HepG2 (cell line): ENCODE results near the gene RSPH1. TPM values are rescaled to one million over a fixed set of nuclear protein-coding genes. Genes with fewer than 3 reads are reported as not detected.

ENCODE experiments used
- ATAC-seq: fragments of 200-7000 bp; cut with Tn5 transposase; 3 replicates; pipeline ENCODE4 v1.9.1; 2020; ENCODE audit warnings: mild to moderate bottlenecking, moderate library complexity
- BruUV-seq: library from RNA; stranded (reverse); fragments of 400-500 nt; replicated peaks from 2 replicates; lab custom pipeline; 2021; lab: Mats Ljungman, UMichigan
- CTCF ChIA-PET: fragments of 300-600 bp; formaldehyde crosslinking; extraction: SDS; loops from one replicate; lab custom pipeline; 2021; ENCODE audit warnings: low total read pairs, inconsistent platforms, low intra/inter-chr PET ratio; lab: Yijun Ruan, JAX
- POLR2A ChIA-PET: fragments of 350-600 bp; sonication (Branson Sonifier 250); formaldehyde crosslinking; loops from one replicate; lab custom pipeline; 2020; ENCODE audit warnings: antibody characterized with exemption, inconsistent platforms; lab: Yijun Ruan, JAX
- DNase-seq: peaks from one replicate; pipeline ENCODE4 v3.0.0-alpha.2; 2015; ENCODE audit warnings: low spot score
- FAIRE-seq: peaks from 3 replicates; lab custom pipeline; 2011; peaks lifted over from hg19 to GRCh38; lab: Jason Lieb, UNC
- H2AFZ ChIP-seq: one replicate; pipeline ENCODE4 v1.6.1; 2011; ENCODE audit warnings: low read length, inconsistent platforms
- H3K27ac ChIP-seq: fragments of 300-600 bp; 3 replicates; pipeline ENCODE4 v1.8.0; 2011; ENCODE audit warnings: mixed run types, mild to moderate bottlenecking, mixed read lengths, low read length, inconsistent platforms; ENCODE audit not compliant: insufficient read depth; ENCODE audit errors: extremely low read length
- H3K27me3 ChIP-seq, 2 experiments: fragments of 200-600 bp in 1 of 2; 2 replicates in 1 of 2; 3 replicates in 1 of 2; pipeline versions ENCODE4 v1.6.0 to v1.8.0; 2011; ENCODE audit warnings: low read length in 2 of 2, mild to moderate bottlenecking in 2 of 2, moderate library complexity in 2 of 2, inconsistent platforms in 1 of 2; ENCODE audit not compliant: insufficient read depth in 2 of 2, control insufficient read depth in 1 of 2
- H3K36me3 ChIP-seq, 2 experiments: fragments of 200-600 bp in 1 of 2; replicated peaks in 1 of 2; 2 replicates in 1 of 2; 3 replicates in 1 of 2; pipeline versions ENCODE4 v1.5.1 to v1.8.0; 2011; ENCODE audit warnings: low read length in 2 of 2, inconsistent platforms in 1 of 2; ENCODE audit not compliant: insufficient read depth in 2 of 2, control insufficient read depth in 1 of 2
- H3K4me1 ChIP-seq: 2 replicates; pipeline ENCODE4 v1.5.1; 2012; ENCODE audit warnings: low read length, inconsistent platforms; ENCODE audit not compliant: insufficient read depth
- H3K4me2 ChIP-seq: 2 replicates; pipeline ENCODE4 v1.6.0; 2011; ENCODE audit warnings: low read depth, low read length, inconsistent platforms
- H3K4me3 ChIP-seq, 3 experiments: fragments of 200-600 bp in 1 of 3; sonication (generic), shearing (Covaris generic) in 1 of 3; replicated peaks in 1 of 3; 2 replicates each; pipeline ENCODE4 v1.5.1; 2011 to 2016; ENCODE audit warnings: low read length in 3 of 3, inconsistent platforms in 2 of 3, low read depth in 2 of 3, mild to moderate bottlenecking in 2 of 3, control low read depth in 1 of 3, mixed read lengths in 1 of 3; ENCODE audit not compliant: insufficient read depth in 1 of 3
- H3K79me2 ChIP-seq: one replicate; pipeline ENCODE4 v1.6.1; 2011; ENCODE audit warnings: low read length, inconsistent platforms; ENCODE audit not compliant: insufficient read depth
- H3K9ac ChIP-seq: 2 replicates; pipeline ENCODE4 v1.6.0; 2011; ENCODE audit warnings: mild to moderate bottlenecking, low read depth, low read length, inconsistent platforms; ENCODE audit not compliant: insufficient read depth
- H3K9me3 ChIP-seq: 2 replicates; pipeline ENCODE4 v1.5.1; 2012; ENCODE audit warnings: mild to moderate bottlenecking, low read length
- H4K20me1 ChIP-seq: 2 replicates; pipeline ENCODE4 v1.6.0; 2011; ENCODE audit warnings: inconsistent platforms, mild to moderate bottlenecking, low read length, moderate library complexity; ENCODE audit not compliant: insufficient read depth
- CBFB ChIP-seq: sonication (generic); formaldehyde crosslinking; IDR thresholded peaks from 2 replicates; pipeline ENCODE4 v1.4.0; 2020; ENCODE audit warnings: missing genetic modification reagents
- CCAR2 ChIP-seq: fragments of 200-400 bp; formaldehyde crosslinking; optimal IDR thresholded peaks from 2 replicates; pipeline ENCODE3; 2018; ENCODE audit warnings: low read depth, mild to moderate bottlenecking, low read length, moderate library complexity
- ETV6 ChIP-seq: sonication (generic); formaldehyde crosslinking; conservative IDR thresholded peaks from 2 replicates; pipeline ENCODE4 v1.4.0; 2020; ENCODE audit warnings: missing genetic modification reagents
- GPBP1L1 ChIP-seq: sonication (generic); formaldehyde crosslinking; IDR thresholded peaks from 2 replicates; pipeline ENCODE4 v1.5.0; 2020; ENCODE audit warnings: mild to moderate bottlenecking, missing genetic modification reagents
- HMG20B ChIP-seq: conservative IDR thresholded peaks from 2 replicates; pipeline ENCODE4 v1.6.1; 2016; ENCODE audit warnings: missing genetic modification reagents, missing compliant biosample characterization
- JUND ChIP-seq: sonication (generic); formaldehyde crosslinking; IDR thresholded peaks from 2 replicates; pipeline ENCODE4 v1.8.0; 2022; ENCODE audit warnings: mild to moderate bottlenecking, missing genetic modification reagents
- SETDB1 ChIP-seq: sonication (generic); formaldehyde crosslinking; IDR thresholded peaks from 2 replicates; pipeline ENCODE4 v1.5.1; 2020; ENCODE audit warnings: missing genetic modification reagents, mild to moderate bottlenecking, borderline replicate concordance
- SPEN ChIP-seq: sonication (generic); formaldehyde crosslinking; IDR thresholded peaks from 2 replicates; pipeline ENCODE4 v1.5.1; 2020; ENCODE audit warnings: low read depth, mild to moderate bottlenecking, missing genetic modification reagents
- ZNF674 ChIP-seq: sonication (generic); formaldehyde crosslinking; IDR thresholded peaks from 2 replicates; pipeline ENCODE4 v1.5.0; 2020; ENCODE audit warnings: low read depth, mild to moderate bottlenecking, missing genetic modification reagents
- ZNF773 ChIP-seq: sonication (generic); formaldehyde crosslinking; IDR thresholded peaks from 2 replicates; pipeline ENCODE4 v1.4.0; 2020; ENCODE audit warnings: missing genetic modification reagents, borderline replicate concordance
- ZNF790 ChIP-seq: sonication (generic); formaldehyde crosslinking; IDR thresholded peaks from 2 replicates; pipeline ENCODE4 v1.8.0; 2022; ENCODE audit warnings: missing genetic modification reagents, mild to moderate bottlenecking, borderline replicate concordance
- WGBS: methylation state at CpG from one replicate; pipeline ENCODE4 v1.1.6; 2017; ENCODE audit warnings: low lambda C conversion rate; 5-methylcytosine and 5-hydroxymethylcytosine counted together
- in situ Hi-C: cut with HindIII; loops from 2 replicates; pipeline ENCODE4 v1.10.0; 2017; ENCODE audit warnings: low pct_unique_long_range_greater_than_20kb; ENCODE audit not compliant: extremely low pct_ligation_motif_present
- intact Hi-C: fragments of 100-400 bp; cut with micrococcal nuclease; formaldehyde crosslinking; loops from one replicate; pipeline ENCODE4 v1.10.0; 2022; ENCODE audit not compliant: unreplicated experiment
- polyA plus RNA-seq, 8 experiments: library from polyadenylated mRNA; depleted of rRNA in 3 of 8; stranded (reverse) in 7 of 8; unstranded in 1 of 8; fragments of >200 nt; fragmentation: Illumina TruSeq in 4 of 8; extraction: Trizol in 4 of 8; gene quantifications; 2 replicates each; pipeline versions ENCODE4 v1.2.1 to v1.2.3, GENCODE V29; 2011 to 2016; ENCODE audit warnings: low read depth in 4 of 8, missing spikeins in 1 of 8, mixed read lengths in 1 of 8; ENCODE audit not compliant: insufficient read depth in 1 of 8
- total RNA-seq, 5 experiments: library from RNA; depleted of rRNA; stranded (reverse); fragments of >200 nt; fragmentation: Illumina TruSeq; extraction: Trizol; gene quantifications; 2 replicates each; pipeline ENCODE4 v1.2.3, GENCODE V29; 2016; ENCODE audit warnings: low read depth in 1 of 5

RSPH1 gene
- total and polyA plus RNA-seq, 2 of the 13 experiments (the other 11 are each of a cell fraction or from before 2014, with no cell fraction given), result not detected

- peaks cover 0 to 3% of the 10 kb centered on the region in 2 experiments; a peak in 1 of 5 replicates for H3K27me3 ChIP-seq
- no TSS peak for BruUV-seq
- H4K20me1 ChIP-seq, result no peaks in the 10 kb centered on the region
- CTCF ChIA-PET, result no interaction called here
- DNase-seq (no peak), ATAC-seq (no peak), FAIRE-seq (no peak)
- H3K4me1 ChIP-seq, result peaks cover 12% of the 10 kb centered on the region
- no peak overlapping the region for H3K9ac ChIP-seq
- H3K79me2 ChIP-seq, result no peaks in the 10 kb centered on the region
- no peak overlapping the region for H3K4me3 ChIP-seq
- in situ Hi-C loops, result no loop called here
- POLR2A ChIA-PET, result no interaction called here
- TF ChIP-seq HMG20B (no peak), ZNF790 (CRISPR knock-in tag) (no peak), ZNF773 (CRISPR knock-in tag) (no peak), SPEN (CRISPR knock-in tag) (no peak), ETV6 (CRISPR knock-in tag) (no peak), SETDB1 (CRISPR knock-in tag) (no peak)
- no peak overlapping the region for H2AFZ ChIP-seq
- H3K4me2 ChIP-seq, result no peak overlapping the region
- WGBS, result 32% methylated on average over 7 of the region's 7 CpGs
- no peaks in the 10 kb centered on the region for H3K9me3 ChIP-seq
- intact Hi-C loops, result no loop called here
- H3K36me3 ChIP-seq, result no peaks in the 10 kb centered on the region
- no peak overlapping the region for H3K27ac ChIP-seq
Measured at GRCh38 chr21:42478504-42478903, 17.5 kb downstream of the RSPH1 start.

- H4K20me1 ChIP-seq, result no peaks in the 10 kb centered on the region
- intact Hi-C loops (no loop called here), in situ Hi-C loops (no loop called here)
- ATAC-seq (no peak), FAIRE-seq (no peak), DNase-seq (no peak)
- H3K4me3 ChIP-seq, result no peak overlapping the region
- no peaks in the 10 kb centered on the region for H3K36me3 ChIP-seq
- H3K4me2 ChIP-seq, result no peak overlapping the region
- peaks cover 14% of the 10 kb centered on the region for H3K4me1 ChIP-seq
- H3K79me2 ChIP-seq, result no peaks in the 10 kb centered on the region
- H3K27ac ChIP-seq, result no peak overlapping the region
- WGBS, result 41% methylated on average over 18 of the region's 25 CpGs
- TF ChIP-seq CCAR2 (no peak), CBFB (CRISPR knock-in tag) (no peak), JUND (CRISPR knock-in tag) (no peak), GPBP1L1 (no peak), ZNF674 (no peak)
- no peaks in the 10 kb centered on the region for H3K9me3 ChIP-seq
- peaks cover 0 to 3% of the 10 kb centered on the region in 2 experiments; a peak in 1 of 5 replicates for H3K27me3 ChIP-seq
- CTCF ChIA-PET, result no interaction called here
- no peak overlapping the region for H3K9ac ChIP-seq
- H2AFZ ChIP-seq, result no peak overlapping the region
- no TSS peak for BruUV-seq
- POLR2A ChIA-PET, result no interaction called here
Measured at GRCh38 chr21:42476388-42477331, 19.4 kb downstream of the RSPH1 start.
